NCI-H146 (cell line): ENCODE data around the gene EPHB6.

Experiments used
- DNase-seq: peaks from one replicate; lab custom pipeline; 2025; lab: John Stamatoyannopoulos, UW

EPHB6 gene, protein sequence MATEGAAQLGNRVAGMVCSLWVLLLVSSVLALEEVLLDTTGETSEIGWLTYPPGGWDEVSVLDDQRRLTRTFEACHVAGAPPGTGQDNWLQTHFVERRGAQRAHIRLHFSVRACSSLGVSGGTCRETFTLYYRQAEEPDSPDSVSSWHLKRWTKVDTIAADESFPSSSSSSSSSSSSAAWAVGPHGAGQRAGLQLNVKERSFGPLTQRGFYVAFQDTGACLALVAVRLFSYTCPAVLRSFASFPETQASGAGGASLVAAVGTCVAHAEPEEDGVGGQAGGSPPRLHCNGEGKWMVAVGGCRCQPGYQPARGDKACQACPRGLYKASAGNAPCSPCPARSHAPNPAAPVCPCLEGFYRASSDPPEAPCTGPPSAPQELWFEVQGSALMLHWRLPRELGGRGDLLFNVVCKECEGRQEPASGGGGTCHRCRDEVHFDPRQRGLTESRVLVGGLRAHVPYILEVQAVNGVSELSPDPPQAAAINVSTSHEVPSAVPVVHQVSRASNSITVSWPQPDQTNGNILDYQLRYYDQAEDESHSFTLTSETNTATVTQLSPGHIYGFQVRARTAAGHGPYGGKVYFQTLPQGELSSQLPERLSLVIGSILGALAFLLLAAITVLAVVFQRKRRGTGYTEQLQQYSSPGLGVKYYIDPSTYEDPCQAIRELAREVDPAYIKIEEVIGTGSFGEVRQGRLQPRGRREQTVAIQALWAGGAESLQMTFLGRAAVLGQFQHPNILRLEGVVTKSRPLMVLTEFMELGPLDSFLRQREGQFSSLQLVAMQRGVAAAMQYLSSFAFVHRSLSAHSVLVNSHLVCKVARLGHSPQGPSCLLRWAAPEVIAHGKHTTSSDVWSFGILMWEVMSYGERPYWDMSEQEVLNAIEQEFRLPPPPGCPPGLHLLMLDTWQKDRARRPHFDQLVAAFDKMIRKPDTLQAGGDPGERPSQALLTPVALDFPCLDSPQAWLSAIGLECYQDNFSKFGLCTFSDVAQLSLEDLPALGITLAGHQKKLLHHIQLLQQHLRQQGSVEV

GRCh38 chr7:142854372-142855113 is at the start of gene EPHB6:
EPHB6 (plus strand) TSS chr7:142855076; CDS start chr7:142863228, 8,152 bp downstream.
- DNase-seq = peak; percentile 22

DNA sequence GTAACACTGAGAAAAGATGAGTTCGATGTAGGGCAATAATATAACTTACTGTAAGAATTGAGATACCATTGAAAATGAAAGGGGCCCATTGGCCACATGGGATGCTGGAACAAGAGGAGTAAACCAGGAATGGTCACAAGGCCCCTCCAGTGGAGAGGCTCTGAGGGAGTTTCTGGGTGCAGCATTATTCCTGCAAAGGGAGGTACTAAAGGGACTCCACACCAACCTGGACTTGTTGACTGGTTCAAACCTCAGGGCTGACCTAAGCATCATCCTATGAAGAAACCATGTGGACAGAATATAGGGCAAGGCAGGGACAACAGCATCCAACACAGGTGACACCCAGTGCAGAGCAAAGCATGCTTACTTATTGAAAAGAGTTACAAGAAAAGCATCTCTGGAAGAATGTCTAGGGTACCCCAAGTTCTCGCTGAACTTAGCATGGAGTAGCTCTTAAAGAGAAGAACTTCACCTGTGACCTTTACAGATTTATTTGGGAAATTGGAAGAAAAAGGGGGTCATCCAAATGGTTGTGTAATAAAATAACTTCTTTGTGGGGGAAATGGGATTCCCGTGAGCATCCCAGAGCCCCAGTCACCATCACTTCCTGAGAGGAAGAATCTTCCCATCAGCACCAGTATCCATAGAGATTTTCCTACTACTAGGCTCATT is 49.4 kb upstream of the EPHB6 start:
- DNase-seq = no peak

- no peak for DNase-seq
Observed at GRCh38 chr7:142806022-142806356, 48.9 kb upstream of the EPHB6 start.

DNA sequence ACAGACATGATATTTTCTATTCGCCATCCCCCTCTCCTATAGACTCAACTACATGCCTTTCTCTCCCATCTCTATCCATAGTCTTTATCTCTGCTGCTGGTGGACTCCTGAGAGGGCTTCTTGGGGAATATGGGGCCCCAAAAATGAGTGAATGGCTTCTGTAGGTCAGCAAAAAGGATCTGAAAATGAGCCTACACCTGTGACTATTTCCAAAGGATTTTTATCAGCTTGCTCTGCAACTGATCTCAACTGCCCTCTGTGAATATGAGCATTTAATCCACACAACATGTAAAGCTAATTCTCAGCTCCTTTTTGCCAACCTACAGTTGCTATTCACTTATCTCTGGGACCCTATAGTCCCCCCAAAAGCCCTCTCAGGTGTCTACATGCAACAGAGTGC is 47.9 kb upstream of the EPHB6 start:
- no peak for DNase-seq

GRCh38 chr7:142807855-142808460 is 46.9 kb upstream of the EPHB6 start:
- no peak for DNase-seq

DNA sequence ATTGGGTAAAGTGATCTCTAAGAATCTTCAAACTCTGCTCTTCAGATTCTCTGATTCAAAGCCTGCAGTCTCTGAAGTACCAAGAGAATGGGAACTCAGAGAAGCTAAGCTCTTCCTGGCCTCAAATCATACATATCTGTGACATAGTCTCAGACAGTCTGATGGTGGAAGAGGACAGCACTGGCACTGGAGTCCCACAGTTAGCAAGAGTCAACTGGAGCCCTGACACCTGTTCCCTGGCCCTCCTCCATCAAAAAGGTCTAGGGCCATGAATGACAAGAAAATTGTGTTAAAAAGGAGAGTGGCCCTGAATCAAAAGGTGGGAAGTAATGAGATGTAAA is 46.4 kb upstream of the EPHB6 start:
- no peak for DNase-seq

DNA sequence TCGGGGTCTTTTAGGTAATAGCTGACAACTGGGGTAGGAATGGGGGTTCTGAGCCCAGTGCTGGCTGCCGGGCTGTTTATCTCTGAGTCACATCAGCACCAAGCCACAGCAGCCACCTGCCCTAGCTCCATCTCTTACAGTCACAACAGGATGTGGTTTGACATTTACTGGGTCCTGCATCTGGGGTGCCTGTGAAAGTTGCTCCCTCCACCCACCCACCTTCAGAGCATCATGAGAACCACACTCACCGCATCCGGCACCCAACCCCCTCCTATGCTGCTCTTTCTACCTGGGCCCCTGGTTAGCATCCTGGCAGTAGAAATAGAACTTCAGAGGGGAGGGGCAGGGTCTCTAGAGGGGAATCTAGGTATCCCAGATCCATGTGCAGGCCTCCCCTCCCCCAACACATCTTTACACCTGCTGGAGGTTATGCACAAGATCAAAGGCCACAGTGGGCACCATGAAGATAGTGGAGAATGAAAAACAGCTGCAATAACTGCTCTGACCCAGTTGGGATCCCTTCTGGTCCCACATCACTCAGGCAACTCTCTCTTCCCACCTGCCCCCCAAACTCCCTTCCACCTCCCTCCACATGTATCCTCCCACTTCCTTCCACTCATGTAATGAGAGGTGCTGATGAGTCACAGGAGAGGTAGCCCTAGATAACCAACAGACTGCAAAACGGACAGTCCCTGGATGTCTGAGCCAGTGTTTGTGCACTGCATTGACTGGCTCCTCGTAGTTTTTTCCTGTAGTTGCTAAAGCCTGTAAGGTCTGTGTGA is 45.9 kb upstream of the EPHB6 start:
- no peak for DNase-seq

DNA sequence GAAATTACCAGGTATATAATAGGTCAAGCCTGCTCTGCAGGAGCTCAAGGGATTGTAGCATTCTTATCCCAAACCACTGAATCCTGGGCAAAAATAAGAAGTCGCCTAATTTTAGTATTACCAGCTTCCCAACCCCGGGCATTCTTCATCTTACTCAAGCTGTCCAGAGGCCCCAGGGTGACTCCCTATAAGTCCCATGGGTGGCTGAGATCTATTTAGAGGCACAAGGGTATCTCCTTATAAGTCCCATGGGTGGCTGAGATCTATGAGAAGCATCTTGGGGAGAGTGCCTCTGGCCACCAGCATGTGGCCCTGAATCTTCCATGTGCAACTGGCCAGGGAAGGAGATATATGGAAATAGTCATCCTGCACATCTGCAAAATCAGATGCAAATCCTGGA is 45.2 kb upstream of the EPHB6 start:
- DNase-seq = no peak

GRCh38 chr7:142811154-142811737 is 43.6 kb upstream of the EPHB6 start:
- DNase-seq = no peak

- no peak for DNase-seq
Observed at GRCh38 chr7:142812437-142813215, 42.2 kb upstream of the EPHB6 start.

DNA sequence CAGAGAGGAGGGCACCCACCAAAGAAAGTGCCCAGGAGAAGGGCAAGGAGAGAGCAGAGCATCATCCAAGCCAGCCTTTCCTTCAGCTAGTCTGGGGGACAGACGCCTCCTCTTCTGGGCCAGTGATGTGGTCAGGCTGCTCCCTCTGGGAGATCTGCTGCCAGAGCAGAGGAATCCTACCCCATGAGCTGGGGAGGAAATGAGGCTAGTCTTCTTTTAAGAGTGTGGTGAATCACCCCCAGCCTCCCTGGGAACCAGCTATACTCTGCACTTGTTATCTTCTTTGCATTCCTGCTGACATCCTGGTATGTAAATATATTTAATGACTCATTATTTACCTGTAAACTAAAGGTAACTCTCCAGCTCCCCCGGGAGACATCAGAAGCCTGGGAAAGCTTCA is 41.6 kb upstream of the EPHB6 start:
- DNase-seq = no peak

- DNase-seq = no peak
Observed at GRCh38 chr7:142813699-142814098, 41.2 kb upstream of the EPHB6 start.

DNA sequence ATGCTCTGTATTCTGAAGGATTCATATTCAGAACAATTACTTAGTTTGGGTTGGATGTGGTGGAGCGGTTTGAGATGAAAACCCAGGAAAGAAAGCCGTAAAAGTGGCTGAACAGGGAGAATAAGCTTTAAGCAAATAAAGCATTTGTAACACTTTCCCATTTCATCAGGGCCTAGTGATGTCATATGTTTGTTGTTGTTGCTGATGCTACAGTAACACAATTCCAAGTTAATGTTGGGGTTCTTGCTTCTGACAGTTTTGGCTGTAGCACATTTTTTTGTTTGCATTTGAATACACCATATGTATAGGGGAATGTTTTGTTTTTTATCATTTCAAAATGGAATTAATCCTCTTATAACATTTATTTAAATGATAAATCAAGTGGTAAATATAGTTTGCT is 40.4 kb upstream of the EPHB6 start:
- DNase-seq = no peak

DNA sequence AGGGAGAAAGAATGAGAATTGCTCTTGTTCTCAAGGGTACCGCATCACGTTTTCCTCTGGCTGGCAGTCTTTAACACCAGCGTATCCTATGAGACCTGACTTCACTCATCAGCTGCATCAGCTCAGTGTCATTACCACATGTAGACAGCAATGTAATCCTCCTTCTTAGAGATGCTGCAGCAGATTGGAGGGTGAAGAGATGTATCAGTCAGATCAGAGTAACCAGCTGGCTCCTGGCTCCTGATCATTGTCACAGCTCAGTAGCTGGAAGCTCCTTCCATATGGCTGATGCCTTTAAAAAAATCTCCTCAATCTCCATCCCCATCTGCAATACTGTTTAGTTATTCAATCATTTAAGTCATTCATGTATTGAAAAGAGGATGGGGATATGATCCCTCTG is 39.7 kb upstream of the EPHB6 start:
- DNase-seq = no peak

- DNase-seq = no peak
Observed at GRCh38 chr7:142817506-142817905, 37.4 kb upstream of the EPHB6 start.

- DNase-seq = no peak
Observed at GRCh38 chr7:142819530-142819929, 35.3 kb upstream of the EPHB6 start.

- DNase-seq = no peak
Observed at GRCh38 chr7:142822714-142823113, 32.2 kb upstream of the EPHB6 start.

GRCh38 chr7:142827951-142828500 is 26.9 kb upstream of the EPHB6 start:
- no peak for DNase-seq

DNA sequence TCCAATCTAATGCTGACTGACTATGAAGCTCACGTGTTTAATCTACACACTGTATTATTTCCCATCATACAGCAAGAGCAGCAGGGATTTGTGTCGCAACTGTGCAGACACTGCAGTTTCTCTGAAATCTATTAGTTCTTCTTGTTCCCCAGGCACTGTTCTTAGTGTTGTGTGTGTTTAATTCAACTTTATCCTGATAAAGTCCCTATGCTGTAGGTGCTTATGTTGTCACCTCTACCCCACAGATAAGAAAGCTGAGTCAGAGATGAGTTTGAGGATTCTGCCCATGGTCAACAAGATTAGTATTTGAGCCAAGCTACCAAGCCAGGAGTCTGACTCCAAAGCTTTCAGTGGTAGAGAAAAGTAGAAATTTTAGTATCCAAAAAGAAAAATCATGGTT is 22.5 kb upstream of the EPHB6 start:
- no peak for DNase-seq
